Uterus (tissue), 4 donors: Measurements from ENCODE around the gene GALNTL6. TPM values are rescaled to one million over a fixed set of nuclear protein-coding genes. Genes with fewer than 3 reads are reported as not detected.

Experiments used
- DNase-seq, 2 donors: peaks; one replicate each; pipeline ENCODE4 v3.0.0-alpha.2; 2019 to 2020
- H3K27ac ChIP-seq, 2 donors: fragments of 200-600 bp; sonication (generic); 1 replicate in 1 of 2; 2 replicates in 1 of 2; pipeline ENCODE4 v1.5.1; 2016 to 2018
- H3K27me3 ChIP-seq, 2 donors: fragments of 200-600 bp; sonication (generic); one replicate each; pipeline ENCODE4 v1.5.1; 2018 to 2019; ENCODE audit warnings: control low read depth in 1 of 2
- H3K36me3 ChIP-seq, 2 donors: fragments of 200-600 bp; sonication (generic); one replicate each; pipeline ENCODE4 v1.5.1; 2019; ENCODE audit warnings: control low read depth in 1 of 2
- H3K4me1 ChIP-seq, 2 donors: fragments of 200-600 bp; sonication (generic); one replicate each; pipeline ENCODE4 v1.5.1; 2018 to 2019; ENCODE audit warnings: control low read depth in 1 of 2
- H3K4me3 ChIP-seq, 2 donors: fragments of 200-600 bp; sonication (generic); 1 replicate in 1 of 2; 2 replicates in 1 of 2; pipeline ENCODE4 v1.5.1; 2018 to 2019; ENCODE audit warnings: mild to moderate bottlenecking in 1 of 2
- H3K9me3 ChIP-seq, 2 donors: fragments of 200-600 bp; sonication (generic); one replicate each; pipeline ENCODE4 v1.5.1; 2019; ENCODE audit warnings: control low read depth in 1 of 2
- POLR2A ChIP-seq, 2 donors: fragments of 450-650 bp; IDR thresholded peaks; one replicate each; pipeline ENCODE4 v1.6.1; 2016; ENCODE audit warnings: antibody characterized with exemption in 2 of 2, mild to moderate bottlenecking in 1 of 2, moderate library complexity in 1 of 2
- intact Hi-C: fragments of 100-400 bp; cut with DNase I; formaldehyde crosslinking; loops from one replicate; pipeline ENCODE4 v1.15.1; 2023; ENCODE audit warnings: low total_unique reads
- total RNA-seq, 4 donors: library from RNA; depleted of rRNA in 3 of 4; stranded (reverse); fragments of >200 nt in 3 of 4; gene quantifications; one replicate each; pipeline versions ENCODE4 v1.1.0 to v1.2.4, GENCODE V29; 2014 to 2023
- TF ChIP-seq, protein P1 (sequence below), 4 experiments: fragments of 200-600 bp in 2 of 4; fragments of 450-650 bp in 2 of 4; sonication (generic) in 2 of 4; IDR thresholded peaks; one replicate each; pipeline ENCODE4 v1.5.1; 2016 to 2019; ENCODE audit warnings: antibody characterized with exemption in 4 of 4, mild to moderate bottlenecking in 2 of 4, moderate library complexity in 1 of 4
- donor health status: DM: yes; HTN: yes; CAD: no.

The GALNTL6 gene
- total RNA-seq, 4 donors from 2014 or later: 2.6 TPM; not detected in 3

DNA sequence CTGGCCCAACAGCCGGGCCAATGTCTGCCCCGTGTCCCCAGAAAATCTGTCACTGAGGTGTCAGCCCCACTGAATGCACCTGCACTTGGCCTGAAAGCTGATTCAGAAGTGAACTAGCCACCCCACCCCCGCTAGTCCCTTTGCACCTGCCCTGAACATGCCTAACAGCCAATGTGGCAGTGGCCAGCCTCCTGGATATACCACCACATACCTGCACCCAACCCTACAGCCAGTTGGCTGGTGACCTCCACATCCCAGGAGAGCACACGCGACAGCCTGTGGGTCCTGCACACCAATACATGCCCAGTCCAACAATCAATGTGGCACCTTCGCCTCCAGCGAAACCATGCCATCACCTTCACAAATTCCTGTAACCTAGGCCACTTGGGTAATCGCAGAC, 116.7 kb downstream of the GALNTL6 start:
- intact Hi-C loops: no loop called here
- DNase-seq: no peak
- no peaks in the 10 kb centered on the region for H3K9me3 ChIP-seq
- H3K27ac ChIP-seq: no peak overlapping the region
- H3K4me1 ChIP-seq: no peaks in the 10 kb centered on the region
- TF ChIP-seq, protein P1, sequence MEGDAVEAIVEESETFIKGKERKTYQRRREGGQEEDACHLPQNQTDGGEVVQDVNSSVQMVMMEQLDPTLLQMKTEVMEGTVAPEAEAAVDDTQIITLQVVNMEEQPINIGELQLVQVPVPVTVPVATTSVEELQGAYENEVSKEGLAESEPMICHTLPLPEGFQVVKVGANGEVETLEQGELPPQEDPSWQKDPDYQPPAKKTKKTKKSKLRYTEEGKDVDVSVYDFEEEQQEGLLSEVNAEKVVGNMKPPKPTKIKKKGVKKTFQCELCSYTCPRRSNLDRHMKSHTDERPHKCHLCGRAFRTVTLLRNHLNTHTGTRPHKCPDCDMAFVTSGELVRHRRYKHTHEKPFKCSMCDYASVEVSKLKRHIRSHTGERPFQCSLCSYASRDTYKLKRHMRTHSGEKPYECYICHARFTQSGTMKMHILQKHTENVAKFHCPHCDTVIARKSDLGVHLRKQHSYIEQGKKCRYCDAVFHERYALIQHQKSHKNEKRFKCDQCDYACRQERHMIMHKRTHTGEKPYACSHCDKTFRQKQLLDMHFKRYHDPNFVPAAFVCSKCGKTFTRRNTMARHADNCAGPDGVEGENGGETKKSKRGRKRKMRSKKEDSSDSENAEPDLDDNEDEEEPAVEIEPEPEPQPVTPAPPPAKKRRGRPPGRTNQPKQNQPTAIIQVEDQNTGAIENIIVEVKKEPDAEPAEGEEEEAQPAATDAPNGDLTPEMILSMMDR (IDR thresholded peaks at IDR 0.05): no peak
- no peaks in the 10 kb centered on the region for H3K36me3 ChIP-seq
- no peak overlapping the region for H3K4me3 ChIP-seq
- H3K27me3 ChIP-seq: no peaks in the 10 kb centered on the region

DNA sequence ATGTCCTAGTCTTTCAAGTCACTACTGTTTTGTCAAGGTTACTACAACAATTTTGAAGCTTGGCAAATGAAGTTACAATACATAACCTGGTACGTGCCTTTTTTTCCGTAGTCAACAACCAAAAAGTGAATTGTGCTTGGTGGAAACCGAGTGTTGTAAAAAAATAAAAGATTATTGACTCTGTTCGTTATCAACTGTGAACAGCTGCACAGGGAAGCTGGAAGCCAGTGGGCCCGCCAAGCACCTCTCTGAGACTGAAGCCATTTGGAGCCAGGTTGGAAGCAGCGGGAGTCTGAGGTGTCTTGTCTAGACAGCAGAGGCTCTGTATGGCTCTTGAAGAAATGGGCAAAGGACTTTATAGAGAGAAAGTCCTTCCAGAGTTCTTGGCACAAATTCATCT, 119.0 kb downstream of the GALNTL6 start:
- no peak for DNase-seq
- Histone ChIP-seq H3K4me1 (no peaks in the 10 kb centered on the region), H3K9me3 (no peaks in the 10 kb centered on the region), H3K27me3 (no peaks in the 10 kb centered on the region), H3K27ac (no peak overlapping the region), H3K36me3 (no peaks in the 10 kb centered on the region), H3K4me3 (no peak overlapping the region)
- TF ChIP-seq POLR2A (IDR thresholded peaks at IDR 0.05): no peak
- TF ChIP-seq, protein P1 (IDR thresholded peaks at IDR 0.05): no peak
- intact Hi-C loops: no loop called here

DNA sequence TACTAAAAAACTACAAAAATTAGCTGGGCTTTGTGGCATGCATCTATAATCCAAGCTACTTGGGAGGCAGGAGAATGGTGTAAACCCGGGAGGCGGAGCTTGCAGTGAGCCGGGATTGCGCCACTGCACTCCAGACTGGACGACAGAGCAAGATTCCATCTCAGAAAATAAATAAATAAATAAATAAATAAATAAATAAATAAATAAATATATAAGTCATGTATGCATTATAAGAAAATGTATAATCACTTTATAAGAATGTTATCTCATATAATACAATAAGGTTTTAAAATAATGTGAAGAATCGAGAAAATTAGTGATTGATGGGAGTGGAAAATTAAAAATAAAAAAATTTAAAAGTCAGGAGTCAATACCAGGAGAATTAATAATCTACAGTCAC, 127.5 kb downstream of the GALNTL6 start:
- DNase-seq: no peak
- Histone ChIP-seq H3K27ac (no peak overlapping the region), H3K4me1 (no peaks in the 10 kb centered on the region), H3K9me3 (no peaks in the 10 kb centered on the region), H3K4me3 (no peak overlapping the region), H3K27me3 (no peaks in the 10 kb centered on the region), H3K36me3 (no peaks in the 10 kb centered on the region)
- TF ChIP-seq POLR2A (IDR thresholded peaks at IDR 0.05): no peak
- TF ChIP-seq, protein P1 (IDR thresholded peaks at IDR 0.05): no peak
- intact Hi-C loops: no loop called here

DNA sequence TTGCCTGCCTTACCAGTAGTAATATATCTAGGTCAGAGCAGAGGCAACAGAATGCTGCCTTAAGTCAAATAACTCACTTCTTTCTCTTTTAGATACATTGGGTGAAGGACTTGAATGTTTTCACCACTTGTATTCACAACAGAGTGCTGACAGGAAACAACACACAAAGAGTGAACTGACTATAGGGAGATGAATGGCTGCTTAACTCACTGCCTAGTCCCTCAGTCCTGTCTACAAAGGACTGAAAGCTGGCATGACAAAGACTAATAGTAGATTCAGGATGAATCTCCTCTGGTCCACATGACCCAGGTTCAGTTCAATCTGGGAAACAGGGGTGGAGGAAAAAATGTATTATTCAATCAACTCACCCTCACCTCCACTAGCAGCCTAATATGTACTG, 134.2 kb downstream of the GALNTL6 start:
- H3K36me3 ChIP-seq: no peaks in the 10 kb centered on the region
- no peak overlapping the region for H3K27ac ChIP-seq
- no peaks in the 10 kb centered on the region for H3K27me3 ChIP-seq
- no peaks in the 10 kb centered on the region for H3K4me1 ChIP-seq
- DNase-seq: no peak
- no peak overlapping the region for H3K4me3 ChIP-seq
- TF ChIP-seq, protein P1 (IDR thresholded peaks at IDR 0.05): no peak
- TF ChIP-seq POLR2A (IDR thresholded peaks at IDR 0.05): no peak
- no peaks in the 10 kb centered on the region for H3K9me3 ChIP-seq
- intact Hi-C loops: no loop called here

DNA sequence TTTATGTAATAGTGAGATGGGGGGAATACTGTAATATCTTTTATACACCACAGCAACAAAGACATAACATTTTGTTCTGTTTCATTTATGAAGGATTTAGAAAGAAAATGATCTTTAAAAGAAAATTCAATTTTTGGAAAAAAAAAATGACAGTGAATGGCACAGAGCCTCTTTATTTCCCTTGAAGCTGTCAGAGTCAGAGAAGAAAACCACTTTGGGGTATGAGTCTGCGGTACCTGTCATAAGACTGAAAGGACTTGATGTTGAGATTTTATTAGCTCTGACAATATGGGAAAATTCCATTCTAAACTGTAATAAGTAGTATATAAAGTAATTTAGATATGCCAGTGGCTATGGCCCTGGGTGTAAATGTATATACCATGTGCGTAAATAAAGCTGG, 134.8 kb downstream of the GALNTL6 start:
- DNase-seq: no peak
- Histone ChIP-seq H3K4me3 (no peak overlapping the region), H3K27ac (no peak overlapping the region), H3K4me1 (no peaks in the 10 kb centered on the region), H3K9me3 (no peaks in the 10 kb centered on the region), H3K27me3 (no peaks in the 10 kb centered on the region), H3K36me3 (no peaks in the 10 kb centered on the region)
- no peak for TF ChIP-seq POLR2A (IDR thresholded peaks at IDR 0.05)
- TF ChIP-seq, protein P1 (IDR thresholded peaks at IDR 0.05): no peak
- intact Hi-C loops: no loop called here
